Umbilical cord (tissue), 2 donors: ENCODE measurements around the gene DTX3L. TPM values are rescaled to one million over a fixed set of nuclear protein-coding genes. Genes with fewer than 3 reads are reported as not detected.
A peak's percentile ranks its signal among the peaks of the same experiment; 100 is the strongest.

ENCODE experiments used
- DNase-seq: peaks from one replicate; pipeline ENCODE4 v3.0.0-alpha.2; 2015; ENCODE audit warnings: low spot score
- total RNA-seq: library from RNA; depleted of rRNA; stranded (reverse); fragments of >200 nt; gene quantifications from one replicate; pipeline ENCODE4 v1.2.3, GENCODE V29; 2014; ENCODE audit warnings: low replicate concordance; ENCODE audit not compliant: insufficient read depth

The DTX3L gene
- total RNA-seq = 14.9 TPM

GRCh38 chr3:122564155-122564912, at the start of gene DTX3L, which contains the start of gene PARP9:
Gene DTX3L (plus strand): TSS chr3:122564338. CDS start chr3:122564427, 89 bp downstream.
Gene PARP9 (minus strand): TSS chr3:122564300. CDS start chr3:122559620, 4,680 bp downstream.
- DNase-seq = peak; percentile 85

GRCh38 chr3:122515020-122515468, 49.1 kb upstream of the DTX3L start:
- no peak for DNase-seq

- DNase-seq = no peak
Observed at GRCh38 chr3:122515870-122516269, 48.3 kb upstream of the DTX3L start.

- DNase-seq = no peak
Observed at GRCh38 chr3:122516846-122517360, 47.2 kb upstream of the DTX3L start.

- no peak for DNase-seq
Observed at GRCh38 chr3:122519693-122520092, 44.4 kb upstream of the DTX3L start.

- no peak for DNase-seq
Observed at GRCh38 chr3:122520861-122521260, 43.3 kb upstream of the DTX3L start.

- DNase-seq = no peak
Observed at GRCh38 chr3:122523317-122523716, 40.8 kb upstream of the DTX3L start.

GRCh38 chr3:122530164-122530563, 34.0 kb upstream of the DTX3L start:
- no peak for DNase-seq

GRCh38 chr3:122533480-122533879, 30.7 kb upstream of the DTX3L start:
- DNase-seq = no peak

- DNase-seq = peak; percentile 11
Observed at GRCh38 chr3:122533931-122534334, 30.2 kb upstream of the DTX3L start.

- DNase-seq = no peak
Observed at GRCh38 chr3:122535964-122536631, 28.0 kb upstream of the DTX3L start.

GRCh38 chr3:122536632-122537001, 27.5 kb upstream of the DTX3L start:
- no peak for DNase-seq

GRCh38 chr3:122538956-122539490, 25.1 kb upstream of the DTX3L start:
- no peak for DNase-seq

- no peak for DNase-seq
Observed at GRCh38 chr3:122546151-122546550, 18.0 kb upstream of the DTX3L start.

GRCh38 chr3:122548076-122548475, 16.1 kb upstream of the DTX3L start:
- no peak for DNase-seq

- no peak for DNase-seq
Observed at GRCh38 chr3:122548619-122549018, 15.5 kb upstream of the DTX3L start.

- no peak for DNase-seq
Observed at GRCh38 chr3:122553171-122553570, 11.0 kb upstream of the DTX3L start.

- DNase-seq = peak; percentile 68
Observed at GRCh38 chr3:122555275-122556071, 8.7 kb upstream of the DTX3L start.

GRCh38 chr3:122557356-122557755, 6.8 kb upstream of the DTX3L start:
- DNase-seq = no peak

- no peak for DNase-seq
Observed at GRCh38 chr3:122558605-122559004, 5.5 kb upstream of the DTX3L start.

- no peak for DNase-seq
Observed at GRCh38 chr3:122559906-122560305, 4.2 kb upstream of the DTX3L start.

- peak; percentile 71 for DNase-seq
Observed at GRCh38 chr3:122560680-122561079, 3.5 kb upstream of the DTX3L start.
